SHP77 (cell line): ENCODE data around the gene CHRD.

Experiments
- DNase-seq, 2 experiments: peaks; one replicate each; lab custom pipeline; 2025; lab: John Stamatoyannopoulos, UW

The CHRD gene

DNA sequence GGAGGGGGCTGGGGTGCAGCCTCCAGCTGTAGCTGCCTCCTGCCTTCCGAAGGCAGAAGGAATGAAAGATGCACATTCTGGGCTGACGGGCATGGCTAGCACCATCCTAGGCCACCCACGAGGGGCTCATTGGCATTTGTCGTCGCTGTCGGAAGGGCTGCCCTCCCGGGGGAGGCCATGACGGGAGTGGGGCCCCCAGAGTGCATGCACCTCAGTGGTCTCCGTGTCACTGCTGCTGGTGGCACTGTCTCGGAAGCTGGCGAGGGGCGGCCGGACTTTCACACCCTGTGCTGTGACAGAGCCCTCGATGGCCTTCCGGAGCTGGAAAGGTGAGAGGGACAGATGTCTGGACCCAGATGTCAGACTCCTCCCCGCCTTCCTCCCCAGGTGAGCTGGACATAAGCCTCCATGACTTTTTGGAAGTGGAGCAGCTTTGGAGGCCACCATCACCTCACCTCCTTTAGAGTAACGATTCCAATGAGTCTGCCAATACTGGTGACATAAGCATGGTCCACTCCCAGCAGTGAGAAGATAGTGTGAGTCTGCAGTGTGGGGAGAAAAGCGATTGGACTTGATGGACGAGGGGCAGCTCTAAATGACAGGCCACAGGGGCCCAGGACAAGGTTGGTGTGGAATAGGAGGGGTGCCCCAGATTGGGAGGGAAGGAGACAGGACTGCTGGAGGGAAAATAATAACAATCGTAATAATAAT lies 33.2 kb upstream of the CHRD start:
- no peak for DNase-seq

GRCh38 chr3:184347321-184348056 lies 32.4 kb upstream of the CHRD start:
- no peak for DNase-seq

DNA sequence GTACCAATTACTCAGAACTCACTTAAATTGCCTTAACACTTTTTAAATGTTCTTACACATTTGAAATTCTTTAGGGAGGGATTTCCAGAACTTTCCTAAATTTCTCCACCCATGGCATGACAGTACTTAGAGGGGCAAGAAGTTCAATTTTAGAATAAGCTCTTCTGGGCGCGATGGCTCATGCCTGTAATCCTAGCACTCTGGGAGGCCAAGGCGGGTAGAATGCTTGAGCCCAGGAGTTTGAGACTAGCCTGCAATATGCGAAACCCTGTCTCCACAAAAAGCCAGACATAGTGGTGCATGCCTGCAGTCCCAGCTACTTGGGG lies 31.8 kb upstream of the CHRD start:
- DNase-seq: no peak

DNA sequence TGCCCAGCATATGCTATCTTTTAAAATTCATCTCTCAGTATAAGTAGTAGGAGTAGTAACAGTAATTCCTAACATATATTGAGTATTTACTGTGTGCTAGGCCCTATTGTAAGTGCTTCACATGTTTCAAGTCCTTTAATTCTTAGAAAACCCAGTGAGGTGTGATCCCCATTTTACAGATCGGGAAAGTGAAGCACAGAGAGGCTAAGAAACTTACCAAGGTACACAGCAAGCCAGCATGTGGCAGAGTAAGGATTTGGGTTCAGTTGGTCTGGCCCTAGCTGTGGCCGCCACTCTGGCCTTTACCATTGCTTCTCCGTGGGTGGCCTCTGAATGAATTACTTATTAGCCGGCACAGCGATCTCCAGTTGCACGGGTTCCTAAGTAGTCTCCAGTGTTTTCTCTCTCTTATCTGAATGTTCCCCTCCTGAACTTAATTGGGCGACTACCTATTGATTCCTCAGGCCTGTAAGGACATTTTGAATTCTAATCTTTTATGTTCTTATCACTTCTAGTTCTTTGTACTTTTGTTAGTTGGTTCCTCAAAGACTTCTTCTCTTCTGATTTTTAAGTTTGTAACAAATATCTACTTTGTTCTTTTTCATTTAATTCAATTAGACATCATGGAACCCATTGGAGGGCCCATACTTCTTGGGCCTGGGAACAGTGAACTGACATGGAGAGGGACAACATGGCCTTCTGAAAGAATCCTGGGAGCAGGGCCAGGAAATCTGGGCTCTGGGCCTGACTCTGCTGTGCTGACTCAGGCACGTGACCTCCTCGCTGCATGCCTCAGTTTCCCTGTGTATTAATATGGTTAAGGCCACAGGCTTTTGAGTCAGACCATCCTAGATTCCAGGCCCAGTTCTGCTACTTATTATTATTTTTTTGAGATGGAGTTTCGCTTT lies 30.0 kb upstream of the CHRD start:
- no peak for DNase-seq

DNA sequence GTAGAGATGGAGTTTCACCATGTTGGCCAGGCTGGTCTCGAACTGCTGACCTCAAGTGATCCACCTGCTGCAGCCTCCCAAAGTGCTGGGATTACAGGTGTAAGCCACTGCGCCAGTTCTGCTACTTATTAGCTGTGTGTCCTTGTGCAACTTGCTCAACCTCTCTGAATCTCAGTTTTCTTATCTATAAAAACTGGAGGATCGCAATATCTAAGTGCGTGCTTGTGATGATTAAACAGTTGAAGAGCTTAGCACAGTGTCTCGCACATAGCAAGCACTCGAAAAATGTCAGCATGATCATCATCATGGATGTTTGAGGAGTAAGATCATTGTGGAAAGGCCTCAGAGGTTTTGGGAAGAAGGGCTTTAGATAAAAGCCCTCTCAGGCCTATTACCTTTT lies 29.2 kb upstream of the CHRD start:
- no peak for DNase-seq

DNA sequence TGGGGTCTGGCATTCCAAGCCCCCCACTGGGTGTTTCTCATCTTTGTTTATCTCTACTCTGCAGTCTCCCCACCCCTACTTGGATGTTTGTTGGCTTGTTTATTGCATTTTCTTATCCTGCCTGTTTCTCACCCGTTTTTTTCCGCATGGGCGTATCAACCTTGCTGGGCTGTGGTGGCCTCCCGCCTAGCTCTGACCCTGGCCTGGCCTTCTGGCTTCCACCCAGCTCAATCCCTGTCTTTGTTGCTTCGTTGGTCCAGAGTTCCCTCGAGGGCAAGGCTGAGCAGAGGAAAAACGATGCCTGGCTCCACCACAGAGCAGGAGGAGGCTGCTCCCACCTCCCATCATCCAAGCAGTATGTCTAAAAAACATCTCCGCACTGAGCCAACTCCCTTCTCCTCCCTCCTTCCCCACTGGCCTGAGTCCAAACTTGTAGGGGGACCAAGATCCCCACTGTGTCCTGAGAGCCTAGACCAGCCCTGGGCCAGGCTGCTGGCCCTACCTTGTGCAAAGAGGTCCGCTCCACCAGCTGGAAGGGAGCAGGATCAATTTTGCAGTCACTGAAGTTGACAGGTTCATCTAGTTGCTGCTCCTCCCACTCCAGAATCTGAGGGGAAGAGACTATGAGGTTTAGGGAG lies 28.2 kb upstream of the CHRD start:
- DNase-seq: no peak

DNA sequence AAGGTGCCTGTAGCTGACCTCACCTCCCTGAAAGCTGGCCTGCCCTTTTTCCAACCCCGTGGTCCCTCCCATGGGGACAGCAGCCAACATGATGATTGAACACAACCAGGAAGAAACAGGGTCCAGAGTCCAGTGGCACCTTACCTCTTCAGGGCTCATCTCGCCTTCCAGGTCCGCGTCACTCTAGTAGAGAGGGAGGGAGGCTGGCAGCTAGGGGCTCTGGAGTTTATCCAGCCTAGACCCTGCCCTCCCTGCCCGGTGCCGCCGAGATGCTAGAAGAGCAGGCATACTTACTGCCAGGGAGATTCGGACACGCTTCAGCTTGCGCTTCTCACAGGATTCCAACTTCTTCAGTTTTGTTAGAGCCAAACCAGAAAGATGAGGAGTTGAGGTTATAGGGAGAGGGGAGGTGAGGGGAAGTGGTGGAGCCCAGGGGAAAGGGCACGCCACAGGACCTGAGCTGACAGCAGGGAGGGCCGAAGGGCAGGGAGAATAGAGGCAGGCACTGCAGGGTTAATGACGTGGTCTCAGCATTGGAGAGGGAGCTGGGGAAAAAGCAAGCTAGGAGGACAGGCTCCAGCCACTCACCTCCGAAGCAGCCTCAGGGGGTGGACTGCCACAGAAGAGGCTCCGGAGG lies 27.6 kb upstream of the CHRD start:
- no peak for DNase-seq

DNA sequence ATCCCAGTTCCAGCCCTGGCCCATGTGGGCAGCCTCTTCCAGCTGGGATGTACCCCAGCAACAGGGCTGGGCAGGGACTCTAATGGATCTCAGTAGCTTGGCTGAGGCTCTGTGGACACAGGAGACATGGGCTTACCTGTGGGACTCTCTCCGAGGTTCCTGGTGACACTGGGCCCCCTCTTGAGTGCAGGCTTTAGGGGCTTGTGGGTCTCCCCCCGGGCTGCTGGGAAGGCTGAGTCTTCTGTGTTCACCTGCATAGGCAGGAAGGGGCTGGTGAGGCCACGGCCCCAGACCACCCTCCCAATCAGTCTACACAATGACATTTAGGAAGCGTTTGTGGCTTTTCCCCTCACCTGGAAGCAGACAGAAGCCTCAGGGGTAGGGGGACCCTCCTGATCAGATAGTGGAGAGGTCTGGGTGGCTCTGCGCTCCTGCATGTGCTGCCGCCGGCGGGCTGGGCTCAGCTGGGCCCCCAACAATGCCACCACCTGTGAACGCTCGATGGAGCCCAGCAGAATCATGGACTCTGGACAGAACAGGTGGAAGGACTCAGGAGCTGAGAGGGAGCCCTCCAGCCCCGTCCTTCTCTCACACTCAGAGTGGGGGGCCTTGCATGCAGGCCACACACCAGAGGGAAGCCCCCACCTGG lies 26.8 kb upstream of the CHRD start:
- DNase-seq: no peak

- DNase-seq: no peak
Measured at GRCh38 chr3:184353546-184353941, 26.3 kb upstream of the CHRD start.

DNA sequence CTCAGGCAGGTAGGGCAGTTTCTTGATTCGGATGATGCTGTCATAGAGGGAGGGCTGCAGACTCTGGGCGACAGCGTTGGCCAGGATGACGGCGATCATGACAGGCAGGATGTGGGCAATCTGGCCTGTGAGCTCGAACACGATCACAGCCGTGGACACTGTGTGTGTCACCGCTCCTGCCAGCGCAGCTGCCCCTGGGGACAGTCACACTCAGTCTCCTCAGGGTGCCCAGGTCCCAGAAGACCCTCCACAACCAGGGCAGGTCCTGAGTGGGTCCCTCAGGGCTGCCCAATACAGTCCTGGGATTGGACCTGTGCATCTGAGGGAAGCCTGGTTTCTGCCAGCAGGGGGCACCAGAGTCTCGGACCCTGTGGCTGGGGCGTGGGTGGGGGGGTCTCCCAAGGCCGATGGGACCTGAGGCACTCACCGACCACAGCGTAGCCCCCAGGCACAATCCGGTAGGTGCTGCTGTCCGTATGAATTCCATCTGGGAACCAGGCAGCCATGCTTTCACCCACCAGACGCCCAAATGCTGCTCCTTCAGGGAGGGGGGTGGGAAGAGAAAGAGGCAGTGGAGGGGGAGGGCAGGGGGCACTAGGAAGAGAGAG lies 25.6 kb upstream of the CHRD start:
- DNase-seq: peak; percentile 14 to 25

DNA sequence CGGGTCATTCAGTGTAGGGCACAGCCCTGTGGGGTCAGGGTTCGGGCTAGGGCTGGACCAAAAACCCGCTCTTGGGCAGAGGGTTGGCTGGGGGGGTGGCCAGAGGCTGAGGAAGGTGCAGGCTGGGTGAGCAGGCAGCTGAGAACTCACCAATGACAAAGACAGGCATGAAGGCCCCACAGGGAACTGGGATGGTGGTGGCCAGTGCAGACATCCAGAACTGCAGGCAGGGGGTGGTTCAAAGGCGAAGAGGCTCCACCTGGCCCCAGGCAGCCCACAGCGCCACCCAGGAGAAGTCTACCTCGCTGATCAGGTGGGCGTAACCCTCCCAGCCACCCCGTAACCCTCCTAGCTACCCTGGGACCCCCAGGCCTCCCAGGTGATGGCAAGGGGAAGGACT lies 25.1 kb upstream of the CHRD start:
- no peak for DNase-seq

DNA sequence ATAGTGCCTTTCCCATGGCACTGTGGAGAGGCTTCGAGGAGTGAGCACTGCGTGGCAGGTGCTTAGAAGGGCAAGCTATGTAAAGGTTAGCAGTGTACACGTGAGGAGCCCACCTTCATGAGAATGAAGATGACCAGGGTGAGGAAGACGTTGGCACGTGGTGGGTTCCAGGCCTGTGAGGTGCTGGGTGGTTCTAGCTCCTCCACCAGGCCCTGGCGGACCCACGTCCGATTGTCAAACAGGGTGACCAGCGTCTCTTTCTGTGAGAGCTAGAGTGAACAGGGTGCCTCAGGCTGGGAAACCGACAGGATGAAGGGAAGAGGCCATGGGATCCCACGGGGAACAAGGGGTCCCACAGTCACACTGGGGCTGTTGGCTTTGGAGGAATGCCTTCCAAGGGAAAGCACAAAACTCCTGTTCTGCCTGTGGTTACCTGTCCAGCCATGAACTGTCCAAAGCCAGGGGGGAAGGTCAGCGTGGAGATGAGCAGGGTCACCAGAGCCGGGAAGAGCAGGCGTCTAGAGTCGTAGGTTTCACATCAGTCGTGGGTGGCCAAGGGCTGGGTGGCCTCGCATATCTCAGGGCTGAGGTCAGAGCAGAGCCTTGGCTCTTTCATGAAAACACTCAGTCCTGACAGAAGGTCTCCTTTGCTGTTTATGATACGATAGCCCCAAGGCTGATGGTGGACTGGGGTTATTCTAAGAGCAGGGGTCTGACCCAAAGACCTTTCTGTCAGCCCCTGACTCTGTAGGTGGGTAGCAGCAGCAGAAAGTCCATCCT lies 24.4 kb upstream of the CHRD start:
- DNase-seq: no peak

DNA sequence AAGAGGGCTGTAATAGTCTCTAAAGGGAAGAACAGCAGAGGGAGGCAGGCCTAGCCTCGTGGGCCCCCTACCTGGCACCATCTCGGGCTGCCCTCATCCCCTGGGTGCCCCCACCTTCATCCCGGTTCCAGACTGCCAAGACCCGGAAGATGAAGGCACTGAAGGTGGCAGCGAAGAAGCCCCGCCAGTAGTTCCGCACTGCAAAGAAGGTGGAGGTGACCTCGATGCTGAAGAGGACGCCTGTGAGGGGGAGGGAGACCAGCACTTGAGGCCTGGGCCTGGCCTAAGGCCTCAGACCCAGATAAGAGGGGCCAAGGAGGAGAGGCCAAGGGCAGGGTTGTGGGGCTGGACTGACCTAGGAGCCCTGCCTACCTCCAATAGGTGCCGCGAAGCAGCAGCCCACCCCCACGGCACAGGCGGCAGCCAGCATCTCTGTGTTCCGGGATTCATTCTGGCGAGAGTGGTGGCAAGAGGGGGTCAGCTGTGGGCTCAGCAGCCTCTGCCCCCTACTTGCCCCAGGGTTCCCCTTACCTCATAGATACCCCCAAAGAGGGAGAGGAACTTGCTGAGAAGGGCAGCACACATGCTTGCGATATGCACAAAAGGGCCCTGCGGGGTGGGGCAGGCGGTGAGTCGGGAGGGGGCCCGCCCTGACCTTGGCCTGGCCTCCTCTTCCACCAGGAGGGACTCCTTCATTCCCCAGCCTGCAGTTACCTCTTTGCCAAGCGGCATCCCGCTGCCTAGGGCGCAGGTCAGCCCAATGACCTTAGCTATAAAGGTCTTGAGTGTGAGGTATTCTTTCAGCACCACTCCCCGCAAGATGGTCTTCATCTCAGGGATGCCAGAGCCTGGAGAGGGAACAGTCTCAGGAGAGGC lies 22.4 kb upstream of the CHRD start:
- no peak for DNase-seq

DNA sequence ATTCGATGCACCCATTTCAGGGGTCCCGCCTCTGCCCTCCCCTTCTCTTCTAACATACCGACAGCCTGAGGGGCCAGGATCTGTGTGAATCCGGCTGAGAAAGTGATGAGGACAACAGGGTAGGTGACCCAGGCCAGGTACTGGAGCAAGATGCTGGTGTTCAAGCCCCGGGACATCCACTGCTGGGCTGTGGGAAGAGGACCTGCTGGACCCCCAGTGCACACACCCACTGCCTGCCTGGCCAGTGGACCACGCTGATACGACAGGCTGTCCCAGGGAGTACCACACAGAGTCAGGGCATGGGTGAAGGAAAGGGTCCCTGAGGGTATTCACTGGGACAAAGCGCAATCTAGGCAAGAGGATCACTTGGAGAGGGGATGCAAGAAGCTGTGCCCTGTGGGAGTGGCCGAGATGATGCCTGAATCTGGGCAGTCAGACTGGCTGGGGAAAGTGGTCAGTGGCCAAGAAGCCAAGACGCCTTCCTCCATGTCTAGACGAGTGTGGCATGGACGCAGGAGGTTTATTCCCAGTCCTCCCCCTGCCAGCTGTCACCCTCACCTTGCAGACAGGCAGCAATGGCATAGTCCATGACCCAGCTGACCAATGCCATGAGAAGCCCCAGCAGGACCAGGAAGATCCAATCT lies 21.6 kb upstream of the CHRD start:
- no peak for DNase-seq

- DNase-seq: no peak
Measured at GRCh38 chr3:184358921-184359350, 20.9 kb upstream of the CHRD start.

DNA sequence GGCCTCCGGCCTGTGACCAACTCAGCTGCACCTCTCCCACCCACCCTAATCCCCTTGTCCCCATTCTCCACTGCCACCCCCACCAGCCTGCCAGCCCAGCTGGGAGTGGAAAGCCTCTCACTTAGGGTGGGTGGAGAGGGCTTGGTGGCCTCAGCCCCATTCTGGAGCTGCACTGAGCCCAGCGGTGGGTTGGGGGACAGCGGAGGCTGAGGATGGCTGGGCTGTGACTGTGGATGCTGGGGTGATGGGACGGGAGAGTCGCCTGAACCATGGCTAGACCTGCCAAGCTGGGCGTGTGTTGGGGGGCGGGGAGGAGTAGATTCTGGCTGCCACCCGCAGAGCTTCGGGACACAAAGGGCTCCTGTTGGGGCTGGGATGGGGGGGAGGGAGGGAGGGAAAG lies 20.2 kb upstream of the CHRD start:
- DNase-seq: no peak

DNA sequence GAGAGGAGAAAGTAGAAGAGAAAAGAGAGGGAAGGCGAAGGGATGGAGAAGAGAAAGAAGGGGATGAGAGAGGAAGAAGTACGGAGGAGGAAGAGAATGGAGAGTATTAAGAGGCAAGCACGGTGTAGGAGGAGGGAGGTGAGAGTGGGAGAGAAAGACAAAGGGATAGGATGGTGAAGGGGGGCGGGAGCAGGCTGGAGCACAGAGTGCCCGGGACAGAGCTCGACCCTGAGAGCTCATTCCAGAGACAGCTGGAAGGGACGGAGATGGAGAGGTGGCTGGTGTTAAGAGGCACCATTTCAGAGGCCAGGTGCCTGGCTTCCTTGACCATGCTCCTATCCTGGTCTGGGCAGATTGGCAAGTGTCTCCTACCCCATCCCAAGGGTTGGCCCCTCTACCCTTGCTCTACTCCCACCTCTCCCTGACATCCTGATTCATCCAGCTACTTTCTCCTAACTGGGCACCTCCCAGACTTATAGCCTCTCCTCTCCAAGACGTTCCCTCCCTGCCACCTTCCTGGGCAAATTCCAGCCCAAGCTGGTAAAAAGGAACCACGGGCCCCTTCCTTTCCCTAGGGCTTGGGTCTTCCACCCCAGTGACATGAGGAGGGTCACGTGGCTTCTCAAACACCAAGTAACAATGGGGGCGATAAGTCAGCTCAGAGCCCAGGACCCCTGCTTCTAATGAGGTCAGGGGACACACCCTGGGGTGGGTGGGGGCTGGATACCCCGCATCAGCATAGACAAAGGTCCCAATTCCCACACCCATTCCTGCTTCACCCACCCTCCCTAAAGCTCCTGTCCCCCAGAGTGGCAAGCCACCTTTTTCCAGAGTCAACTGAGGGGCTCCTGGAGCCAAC lies 19.6 kb upstream of the CHRD start:
- DNase-seq: no peak
